Measurements from ENCODE around the gene JAG1. TPM values are rescaled to one million over a fixed set of nuclear protein-coding genes. Genes with fewer than 3 reads are reported as not detected.

Gene JAG1
- polyA plus RNA-seq, 1 donor (not counting 4 experiments of a cell fraction or from before 2014, with no cell fraction given): 84.2 TPM

DNA sequence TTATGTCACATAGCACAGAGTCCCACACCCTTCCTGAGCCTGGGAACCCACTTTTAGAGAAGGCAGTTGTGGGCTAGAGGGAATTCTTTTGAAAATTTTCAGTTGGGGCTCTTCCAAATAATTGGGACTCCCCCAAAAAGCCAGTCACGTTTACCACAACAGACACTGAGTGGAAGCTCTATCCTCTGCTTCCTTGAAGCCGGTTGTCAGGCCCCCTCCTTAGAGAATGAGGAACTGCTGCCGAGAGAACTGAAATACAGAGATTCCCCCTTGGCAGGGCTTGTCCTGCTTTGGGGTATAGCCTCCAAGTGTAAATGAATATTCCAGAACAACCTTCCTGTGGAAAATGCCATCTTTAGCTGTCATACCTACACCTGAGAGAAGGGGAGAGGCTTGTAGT is 2.7 kb upstream of the JAG1 start:
- Histone ChIP-seq H3K4me2 (ENCODE audit: control insufficient read depth, extremely low read depth, insufficient read depth, low read depth, low read length) (no peak overlapping the region), H3K9ac (ENCODE audit: control insufficient read depth, extremely low read depth, insufficient read depth, low read length) (peak overlapping the region; percentile 20), H3K27ac (ENCODE audit: control insufficient read depth, insufficient read depth, low read length) (no peak overlapping the region), H3K9me1 (ENCODE audit: control insufficient read depth, extremely low read depth, insufficient read depth, low read length) (no peaks in the 10 kb centered on the region), H3K9me3 (ENCODE audit: control insufficient read depth, low read depth, low read length) (no peaks in the 10 kb centered on the region), H3K36me3 (ENCODE audit: control insufficient read depth in 2 of 2, extremely low read depth in 1 of 2, insufficient read depth in 2 of 2, low read length in 2 of 2) (peaks cover 6% of the 10 kb centered on the region in 2 experiments), H2AFZ (ENCODE audit: control insufficient read depth, low read length) (no peak overlapping the region), H3K4me3 (ENCODE audit: control insufficient read depth in 2 of 3, extremely low read depth in 1 of 3, insufficient read depth in 2 of 3, low read depth in 1 of 3, low read length in 3 of 3) (no peak overlapping the region), H3K27me3 (ENCODE audit: control insufficient read depth, extremely low read depth, insufficient read depth, low read length) (no peaks in the 10 kb centered on the region), H3K4me1 (ENCODE audit: control insufficient read depth, extremely low read depth, insufficient read depth, low read length) (peaks cover 23% of the 10 kb centered on the region), H4K20me1 (ENCODE audit: control insufficient read depth, extremely low read depth, insufficient read depth, low read length) (peaks cover 2% of the 10 kb centered on the region), H3K79me2 (ENCODE audit: control insufficient read depth, insufficient read depth, low read length) (peaks cover 26% of the 10 kb centered on the region)
- TF ChIP-seq EZH2 (IDR thresholded peaks at IDR 0.05; ENCODE audit: low read length): no peak
- TF ChIP-seq, protein P1, sequence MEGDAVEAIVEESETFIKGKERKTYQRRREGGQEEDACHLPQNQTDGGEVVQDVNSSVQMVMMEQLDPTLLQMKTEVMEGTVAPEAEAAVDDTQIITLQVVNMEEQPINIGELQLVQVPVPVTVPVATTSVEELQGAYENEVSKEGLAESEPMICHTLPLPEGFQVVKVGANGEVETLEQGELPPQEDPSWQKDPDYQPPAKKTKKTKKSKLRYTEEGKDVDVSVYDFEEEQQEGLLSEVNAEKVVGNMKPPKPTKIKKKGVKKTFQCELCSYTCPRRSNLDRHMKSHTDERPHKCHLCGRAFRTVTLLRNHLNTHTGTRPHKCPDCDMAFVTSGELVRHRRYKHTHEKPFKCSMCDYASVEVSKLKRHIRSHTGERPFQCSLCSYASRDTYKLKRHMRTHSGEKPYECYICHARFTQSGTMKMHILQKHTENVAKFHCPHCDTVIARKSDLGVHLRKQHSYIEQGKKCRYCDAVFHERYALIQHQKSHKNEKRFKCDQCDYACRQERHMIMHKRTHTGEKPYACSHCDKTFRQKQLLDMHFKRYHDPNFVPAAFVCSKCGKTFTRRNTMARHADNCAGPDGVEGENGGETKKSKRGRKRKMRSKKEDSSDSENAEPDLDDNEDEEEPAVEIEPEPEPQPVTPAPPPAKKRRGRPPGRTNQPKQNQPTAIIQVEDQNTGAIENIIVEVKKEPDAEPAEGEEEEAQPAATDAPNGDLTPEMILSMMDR (optimal IDR thresholded peaks at IDR 0.05 in 1 of 3, IDR thresholded peaks at IDR 0.05 in 1 of 3, conservative IDR thresholded peaks at IDR 0.05 in 1 of 3; ENCODE audit: extremely low read depth in 1 of 3, insufficient read depth in 2 of 3, low read length in 3 of 3): no peak
- dilution Hi-C loops (cut with MboI; ENCODE audit: extremely low pct_ligation_motif_present, low sequenced_read_pairs): no loop called here
- DNase-seq (ENCODE audit: low read depth, low spot score) (no peak), FAIRE-seq (no peak)

DNA sequence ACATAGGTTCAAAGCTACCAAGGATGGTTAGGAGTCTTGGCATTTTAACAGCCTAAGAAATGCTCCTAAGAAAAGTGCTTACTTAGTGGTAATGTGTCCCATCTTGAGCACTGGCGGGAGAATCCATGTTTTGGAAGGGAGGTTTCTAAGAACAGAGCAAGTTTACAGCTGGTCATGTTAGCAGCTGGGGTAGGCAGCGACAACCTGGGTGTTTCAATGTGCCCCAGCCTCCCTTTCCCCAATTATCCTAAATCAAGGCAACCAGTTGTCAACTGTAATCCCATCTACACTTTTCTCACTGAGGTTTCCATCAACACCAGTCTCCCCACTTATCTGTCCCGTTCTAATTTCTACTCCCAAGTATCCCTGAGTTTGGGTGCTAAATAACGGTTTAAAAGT is 1.6 kb upstream of the JAG1 start:
- TF ChIP-seq EZH2 (IDR thresholded peaks at IDR 0.05; ENCODE audit: low read length): no peak
- peak overlapping the region; percentile 97 for H3K9ac ChIP-seq (ENCODE audit: control insufficient read depth, extremely low read depth, insufficient read depth, low read length)

More for the DNA sequence above, 1.6 kb upstream of the JAG1 start:
- peak overlapping the region; percentile 94 for H3K27ac ChIP-seq (ENCODE audit: control insufficient read depth, insufficient read depth, low read length)
- H3K27me3 ChIP-seq (ENCODE audit: control insufficient read depth, extremely low read depth, insufficient read depth, low read length): no peaks in the 10 kb centered on the region
- peak; percentile 55 for FAIRE-seq
- peaks cover 23% of the 10 kb centered on the region for H3K4me1 ChIP-seq (ENCODE audit: control insufficient read depth, extremely low read depth, insufficient read depth, low read length)
- peaks cover 37% of the 10 kb centered on the region for H3K79me2 ChIP-seq (ENCODE audit: control insufficient read depth, insufficient read depth, low read length)
- DNase-seq (ENCODE audit: low read depth, low spot score): no peak
- peaks cover 9 to 14% of the 10 kb centered on the region in 2 experiments for H3K36me3 ChIP-seq (ENCODE audit: control insufficient read depth in 2 of 2, extremely low read depth in 1 of 2, insufficient read depth in 2 of 2, low read length in 2 of 2)
- H3K9me1 ChIP-seq (ENCODE audit: control insufficient read depth, extremely low read depth, insufficient read depth, low read length): no peaks in the 10 kb centered on the region
- H3K9me3 ChIP-seq (ENCODE audit: control insufficient read depth, low read depth, low read length): no peaks in the 10 kb centered on the region
- H4K20me1 ChIP-seq (ENCODE audit: control insufficient read depth, extremely low read depth, insufficient read depth, low read length): peaks cover 10% of the 10 kb centered on the region
- dilution Hi-C loops (cut with MboI; ENCODE audit: extremely low pct_ligation_motif_present, low sequenced_read_pairs): no loop called here
- H3K4me2 ChIP-seq (ENCODE audit: control insufficient read depth, extremely low read depth, insufficient read depth, low read depth, low read length): peak overlapping the region; percentile 88
- H3K4me3 ChIP-seq (ENCODE audit: control insufficient read depth in 2 of 3, extremely low read depth in 1 of 3, insufficient read depth in 2 of 3, low read depth in 1 of 3, low read length in 3 of 3): peak overlapping the region; percentile 72 to 99 (median 94)
- no peak overlapping the region for H2AFZ ChIP-seq (ENCODE audit: control insufficient read depth, low read length)
